Stimulated activated CD4-positive, alpha-beta T cell treated with anti-CD3 and anti-CD28 coated beads, Interleukin-2, amount 100 ng/mL, for 24 hours (primary cell): Measurements from ENCODE around the gene SFXN3.
"Not testable (repeated sequence)": the region's sequence is repeated elsewhere in the genome, so short reads cannot be mapped to it uniquely, and the experiment has no call there.

ENCODE experiments used
- DNase-seq, 2 donors: peaks; one replicate each; pipeline ENCODE4 v3.0.0-alpha.2; 2020

Gene SFXN3

DNA sequence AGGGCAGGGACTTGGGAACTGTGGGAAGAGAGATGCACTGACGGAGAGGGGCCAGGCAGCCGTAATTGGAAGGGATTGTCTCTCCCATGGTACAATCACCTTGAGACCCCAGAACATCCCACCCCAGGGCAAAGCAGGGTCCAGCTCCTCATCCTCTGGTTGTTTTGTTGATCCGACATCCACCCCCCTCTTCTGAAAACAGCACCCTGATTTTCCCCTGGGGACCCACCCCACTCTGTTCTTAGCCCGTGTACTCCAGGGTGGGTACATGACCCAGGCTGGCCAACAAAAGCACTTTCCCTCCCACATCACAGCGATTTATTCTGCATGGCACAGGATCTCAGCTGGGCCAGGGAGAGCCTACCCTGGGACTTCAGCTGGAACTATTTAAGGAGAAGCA, 14.2 kb upstream of the SFXN3 start:
- no peak for DNase-seq

DNA sequence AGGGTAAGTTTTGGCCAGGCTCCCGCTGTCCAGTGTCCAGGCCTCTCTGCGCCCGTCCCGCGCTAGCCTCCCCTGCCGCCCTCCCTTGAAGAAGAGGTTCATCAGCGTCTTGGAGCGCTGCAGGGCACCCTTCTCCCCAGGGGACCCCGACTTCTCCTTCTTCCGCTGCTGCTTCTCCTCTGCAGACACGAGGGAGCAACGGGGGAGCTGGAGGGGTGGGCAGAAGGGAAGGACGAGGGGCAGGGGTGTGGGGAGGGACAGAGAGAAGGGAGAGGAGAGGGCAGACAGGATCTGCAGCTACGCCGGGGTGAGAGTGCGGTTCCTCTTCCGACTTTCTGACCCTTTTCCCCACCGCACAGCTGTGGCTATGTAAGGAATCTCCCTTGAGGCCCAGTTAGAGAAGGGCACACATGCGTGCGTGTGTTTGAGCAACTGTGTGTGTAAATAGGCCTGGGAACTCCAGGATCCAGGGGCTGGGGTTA, 12.9 kb upstream of the SFXN3 start:
- no peak for DNase-seq

DNA sequence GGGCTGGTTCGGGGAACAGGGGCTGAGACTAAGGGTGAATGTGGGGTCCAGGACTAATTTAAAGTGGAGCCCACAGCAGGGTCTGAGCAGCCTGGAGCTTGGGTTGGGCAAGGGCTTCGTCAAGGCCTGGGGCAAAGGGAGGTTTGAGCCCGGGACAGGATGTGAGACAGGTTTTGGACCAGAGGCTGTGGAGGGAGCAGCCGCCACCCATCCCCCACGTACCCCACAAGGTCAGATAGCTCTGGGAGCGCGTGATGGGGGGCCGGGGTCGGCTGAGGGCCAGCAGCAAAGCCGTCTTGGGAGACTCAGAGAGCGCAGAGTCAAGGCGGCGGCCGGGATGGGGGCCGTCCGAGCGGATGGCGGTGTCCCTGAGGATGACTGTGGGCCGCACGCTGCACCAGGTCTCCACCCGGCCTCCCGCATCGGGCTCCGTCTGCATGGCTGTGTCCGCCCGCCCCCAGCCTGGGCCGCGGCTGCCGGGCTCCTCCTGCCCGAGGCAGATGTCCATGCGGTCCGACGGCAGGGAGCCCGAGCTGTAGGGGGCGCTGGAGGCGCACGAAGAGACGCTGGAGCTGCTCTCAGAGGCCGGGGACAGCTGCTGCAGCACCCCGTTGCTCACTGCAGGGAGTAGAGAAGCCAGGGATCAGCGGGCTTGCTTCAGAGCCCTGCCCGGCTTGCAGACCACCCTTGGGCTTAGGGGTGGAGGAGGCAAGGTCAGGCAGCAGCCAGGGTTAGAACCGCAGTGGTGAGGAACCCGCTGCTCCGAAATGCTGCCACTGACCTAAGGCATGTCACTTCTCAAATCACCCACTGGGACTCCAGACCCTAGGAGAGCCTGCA, 12.2 kb upstream of the SFXN3 start:
- DNase-seq = peak; percentile 79 to 90

DNA sequence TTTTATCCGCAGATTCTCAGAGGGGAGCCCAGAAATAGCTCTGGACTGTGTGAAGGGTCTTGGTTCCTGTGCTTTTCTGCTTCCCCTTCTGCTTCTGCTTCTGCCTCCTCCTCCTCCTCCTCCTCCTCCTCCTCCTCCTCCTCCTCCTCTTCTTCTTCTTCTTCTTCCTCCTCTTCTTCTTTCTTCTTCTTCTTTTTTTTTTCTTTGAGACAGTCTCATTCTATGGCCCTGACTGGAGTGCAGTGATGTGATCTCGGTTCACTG, 11.7 kb upstream of the SFXN3 start:
- no peak for DNase-seq

DNA sequence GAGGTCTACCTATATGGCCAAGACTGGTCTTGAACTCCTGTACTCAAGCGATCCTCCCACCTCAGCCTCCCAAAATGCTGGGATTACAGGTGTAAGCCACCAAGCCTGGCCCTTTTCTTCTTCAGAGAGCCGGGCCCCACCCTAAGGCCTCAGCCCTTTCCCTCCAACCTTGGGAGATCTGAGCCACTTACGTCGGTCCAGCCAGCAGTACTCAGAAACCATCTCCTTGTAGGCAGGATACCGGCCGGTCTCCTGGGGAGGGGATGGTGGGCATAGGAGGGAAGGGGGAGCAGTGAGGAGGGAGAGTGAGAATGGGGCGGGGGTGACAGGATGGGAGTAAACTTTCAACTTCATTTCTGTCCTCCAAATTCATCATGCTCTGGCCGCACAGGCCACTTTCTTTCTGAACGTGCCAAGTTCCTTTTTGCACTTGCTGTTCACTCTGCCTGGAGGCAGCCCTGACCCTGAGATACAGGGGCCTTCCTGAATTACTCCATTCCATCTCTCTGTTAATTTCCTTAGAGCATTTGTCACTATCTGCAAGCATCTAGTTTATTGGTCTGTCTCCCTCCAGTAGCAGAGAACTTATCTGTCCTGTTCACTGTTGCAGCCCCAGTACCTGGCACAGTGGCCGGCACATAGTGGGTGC, 10.5 kb upstream of the SFXN3 start:
- DNase-seq = no peak

DNA sequence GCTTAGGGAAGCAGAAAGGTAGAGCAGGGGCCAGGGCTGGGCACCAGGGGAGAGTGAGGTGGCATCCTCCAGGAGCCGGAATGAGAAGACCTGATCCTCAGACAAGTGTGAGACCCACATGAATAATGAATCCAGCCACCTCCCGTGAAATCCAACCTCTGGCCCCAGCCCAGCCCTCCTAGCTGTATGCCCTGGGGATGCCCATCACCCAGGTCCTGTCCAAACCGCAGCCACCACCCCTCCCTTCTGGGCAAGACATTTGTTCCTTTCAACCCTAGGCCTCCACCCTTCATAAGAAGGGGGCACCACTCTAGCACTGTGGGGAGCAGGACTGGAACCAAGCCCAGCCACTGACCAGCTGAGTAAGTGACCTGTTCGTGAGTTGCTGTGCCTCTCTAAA, 9.8 kb upstream of the SFXN3 start:
- DNase-seq = no peak

DNA sequence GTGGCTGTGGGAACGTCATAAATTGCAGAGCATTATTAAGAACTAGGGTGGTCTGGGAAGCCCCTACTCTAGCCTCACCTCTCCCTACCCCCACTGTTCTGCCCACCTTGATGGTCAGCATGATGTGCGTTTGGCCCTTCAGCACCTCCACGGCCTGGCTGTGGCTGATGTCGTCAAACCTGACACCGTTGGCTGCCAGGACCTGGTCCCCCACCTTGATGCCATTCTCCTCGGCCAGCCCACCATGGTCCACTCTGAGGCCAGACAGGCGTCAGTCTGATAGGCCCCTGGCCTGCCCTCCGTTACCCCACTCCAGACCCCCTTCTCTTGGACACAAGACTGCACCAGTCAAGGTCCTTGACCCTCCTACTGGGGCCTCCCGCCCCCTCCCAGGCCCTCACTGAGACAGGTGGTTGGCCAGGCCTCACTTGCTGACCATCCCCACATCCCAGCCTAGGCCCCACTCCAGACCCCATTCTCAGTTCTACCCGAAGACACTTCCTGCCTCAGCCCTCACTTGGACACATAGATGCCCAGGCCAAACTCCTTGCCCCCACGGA, 9.3 kb upstream of the SFXN3 start:
- DNase-seq = no peak

DNA sequence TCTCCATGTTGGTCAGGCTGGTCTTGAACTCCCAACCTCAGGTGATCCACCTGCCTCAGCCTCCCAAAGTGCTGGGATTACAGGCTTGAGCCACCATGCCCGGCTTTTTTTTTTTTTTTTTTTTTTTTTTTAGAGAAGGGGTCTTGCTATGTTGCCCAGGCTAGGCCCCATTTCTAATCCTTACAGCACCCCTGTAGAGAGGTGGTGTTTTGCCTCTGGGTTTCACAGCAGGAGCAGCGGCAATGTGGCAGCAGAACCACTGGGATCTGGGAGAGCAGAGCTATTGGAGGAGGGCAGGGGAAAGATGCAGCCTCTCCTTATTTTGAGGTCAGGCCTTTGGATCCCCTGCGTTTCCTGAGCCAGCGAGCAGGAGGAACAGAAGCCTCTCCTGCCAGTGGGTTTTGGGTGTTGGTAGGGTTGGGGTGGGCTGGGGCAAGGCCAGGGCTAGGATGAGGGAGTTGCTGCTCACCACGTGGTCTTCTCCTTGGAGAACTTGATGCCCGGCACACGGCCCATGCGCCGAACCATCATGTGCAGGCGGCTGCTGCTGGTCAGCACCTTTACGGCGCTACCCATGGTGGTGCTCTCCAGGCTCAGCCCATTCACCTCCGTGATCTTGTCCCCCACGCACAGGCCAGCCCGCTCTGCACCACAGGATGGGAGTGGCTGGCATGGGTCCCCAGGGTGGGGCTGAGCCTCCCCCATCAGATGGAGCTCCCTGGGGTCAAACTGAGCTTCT, 7.9 kb upstream of the SFXN3 start:
- DNase-seq = no peak

DNA sequence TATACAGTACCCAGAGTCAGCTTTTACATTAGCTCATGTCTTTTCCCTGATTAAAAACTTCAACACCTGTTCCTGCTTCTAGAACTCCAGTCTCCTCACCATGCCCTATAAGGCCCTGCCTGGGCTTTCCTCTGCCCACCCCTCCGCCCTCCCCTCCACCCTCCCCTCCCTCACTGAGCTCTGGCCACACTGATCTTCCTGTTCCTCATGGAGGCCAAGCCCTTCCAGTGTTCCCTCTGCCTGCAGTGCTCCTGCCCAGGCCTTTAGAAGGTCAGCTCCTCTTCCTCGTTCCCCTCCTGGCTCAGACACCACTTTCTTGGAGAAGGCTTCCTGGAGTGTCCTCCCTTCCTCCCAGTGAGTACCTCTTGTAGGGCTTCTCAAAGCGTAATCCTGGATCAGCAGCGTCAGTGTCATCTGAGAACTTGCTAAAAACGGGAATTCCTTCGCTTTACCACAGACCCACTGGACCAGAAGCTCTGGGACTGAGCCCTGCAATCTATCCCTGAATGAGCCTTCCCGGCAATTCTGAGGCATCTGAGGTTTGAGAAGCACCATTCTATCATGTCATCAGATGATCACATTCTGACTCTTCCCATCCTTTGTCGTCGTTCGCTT, 3.8 kb upstream of the SFXN3 start:
- DNase-seq = no peak

DNA sequence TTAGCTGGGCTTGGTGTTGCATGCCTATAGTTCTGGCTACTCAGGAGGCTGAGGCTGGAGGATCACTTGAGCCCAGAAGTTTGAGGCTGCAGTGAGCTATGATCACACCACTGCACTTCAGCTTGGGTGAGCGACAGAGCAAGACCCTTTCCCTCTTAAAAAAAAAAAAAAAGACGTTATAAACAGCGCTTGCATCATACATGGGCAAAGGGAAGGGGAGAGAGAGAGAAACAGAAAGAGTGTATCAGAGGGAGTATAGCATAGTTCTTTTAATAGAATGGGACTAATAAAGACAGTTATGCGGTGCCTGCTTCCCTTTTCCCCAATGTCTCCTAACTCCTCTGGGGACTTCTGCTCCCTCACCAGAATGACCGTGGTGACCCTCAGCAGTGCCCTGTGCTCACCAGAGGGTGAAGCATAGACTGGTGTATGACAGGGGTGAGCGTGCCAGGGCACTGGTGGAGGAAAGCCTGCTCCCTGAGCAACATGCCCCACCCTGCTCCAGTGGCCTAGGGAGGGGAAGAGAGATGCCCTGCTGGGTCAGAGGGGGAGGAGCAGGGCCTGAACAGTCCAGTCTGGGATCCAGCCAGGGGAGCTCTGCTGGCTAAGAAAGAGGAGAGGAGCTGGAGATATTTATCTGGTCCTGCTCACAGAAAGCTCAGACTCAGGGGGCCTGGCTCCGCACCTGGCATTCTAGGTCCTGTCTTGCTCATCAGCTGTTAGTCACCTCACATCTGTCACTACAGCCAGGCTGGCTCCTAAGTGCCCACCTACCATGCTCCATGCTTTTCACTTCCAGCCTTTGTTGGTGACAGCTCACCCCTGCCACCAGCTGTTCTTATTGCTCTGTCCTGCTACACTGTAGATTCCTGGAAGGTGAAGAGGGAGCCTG, 2.3 kb upstream of the SFXN3 start:
- no peak for DNase-seq

DNA sequence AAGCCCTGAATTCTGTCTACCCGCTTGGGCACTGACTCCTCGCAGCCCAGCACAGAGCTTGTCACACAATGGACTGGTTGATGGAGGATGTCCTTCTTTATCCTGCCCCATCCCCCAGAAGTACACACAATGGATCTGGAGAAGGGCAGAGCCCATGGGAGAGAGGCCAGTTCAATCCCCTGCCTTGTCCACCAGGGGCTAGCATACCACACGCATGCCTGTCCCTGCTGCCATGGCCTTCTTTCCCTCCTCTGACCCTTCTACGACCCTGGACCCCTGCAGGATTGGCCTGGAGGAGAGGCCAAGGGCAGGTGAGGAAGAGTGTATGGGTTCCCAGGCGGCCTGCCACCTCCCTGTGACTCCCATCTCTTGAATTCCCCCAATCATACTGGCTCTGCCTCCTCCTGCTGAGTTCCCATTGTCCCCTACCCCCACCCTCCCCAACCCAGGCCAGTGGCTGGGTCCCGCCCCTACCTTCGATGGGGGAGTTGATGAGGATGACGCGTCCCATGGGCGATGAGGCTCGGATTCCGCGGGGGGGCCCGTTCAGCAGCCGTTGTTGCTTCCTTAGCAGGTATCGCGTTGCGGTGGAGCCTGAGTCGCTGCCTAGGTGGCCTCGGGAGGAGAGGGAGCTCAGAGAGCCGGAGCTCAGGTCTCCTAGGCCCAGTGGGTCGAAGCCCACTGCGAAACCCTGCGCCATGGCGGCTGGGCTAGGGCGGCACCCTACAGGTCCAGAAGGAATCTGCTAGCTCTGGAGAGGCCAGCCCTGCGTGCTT, 1.3 kb upstream of the SFXN3 start:
- no peak for DNase-seq

DNA sequence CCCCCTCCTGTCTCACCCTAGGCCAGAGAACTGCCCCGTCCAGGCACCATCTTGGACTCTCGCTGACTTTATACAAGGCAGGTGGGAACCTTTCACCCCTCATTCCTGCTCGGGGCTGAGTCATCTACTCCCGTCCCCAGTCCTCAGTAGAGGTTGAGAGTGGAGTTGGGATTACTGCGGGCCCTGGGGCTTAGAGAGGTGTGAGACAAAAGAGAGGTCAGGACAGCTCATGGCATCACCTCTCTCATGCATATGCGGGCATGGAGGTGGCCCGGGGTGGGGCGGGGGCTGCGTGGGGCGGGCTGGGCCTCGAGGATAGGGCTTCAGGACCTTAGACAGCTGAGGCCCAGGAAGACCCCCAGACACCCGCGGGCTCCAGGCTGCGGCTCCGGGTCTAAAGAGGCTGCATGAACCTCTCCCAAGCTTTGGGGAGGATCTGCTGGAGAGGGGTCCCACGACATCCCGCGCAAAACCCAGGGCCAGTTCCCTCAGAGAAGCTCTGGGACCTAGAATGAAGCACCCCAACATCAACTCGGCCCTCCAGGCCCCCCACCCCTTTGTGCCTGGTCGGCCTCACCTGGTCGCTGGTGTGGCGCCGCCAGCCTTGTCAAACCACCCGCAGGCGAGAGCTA, 422 bp upstream of the SFXN3 start:
- DNase-seq = no peak

DNA sequence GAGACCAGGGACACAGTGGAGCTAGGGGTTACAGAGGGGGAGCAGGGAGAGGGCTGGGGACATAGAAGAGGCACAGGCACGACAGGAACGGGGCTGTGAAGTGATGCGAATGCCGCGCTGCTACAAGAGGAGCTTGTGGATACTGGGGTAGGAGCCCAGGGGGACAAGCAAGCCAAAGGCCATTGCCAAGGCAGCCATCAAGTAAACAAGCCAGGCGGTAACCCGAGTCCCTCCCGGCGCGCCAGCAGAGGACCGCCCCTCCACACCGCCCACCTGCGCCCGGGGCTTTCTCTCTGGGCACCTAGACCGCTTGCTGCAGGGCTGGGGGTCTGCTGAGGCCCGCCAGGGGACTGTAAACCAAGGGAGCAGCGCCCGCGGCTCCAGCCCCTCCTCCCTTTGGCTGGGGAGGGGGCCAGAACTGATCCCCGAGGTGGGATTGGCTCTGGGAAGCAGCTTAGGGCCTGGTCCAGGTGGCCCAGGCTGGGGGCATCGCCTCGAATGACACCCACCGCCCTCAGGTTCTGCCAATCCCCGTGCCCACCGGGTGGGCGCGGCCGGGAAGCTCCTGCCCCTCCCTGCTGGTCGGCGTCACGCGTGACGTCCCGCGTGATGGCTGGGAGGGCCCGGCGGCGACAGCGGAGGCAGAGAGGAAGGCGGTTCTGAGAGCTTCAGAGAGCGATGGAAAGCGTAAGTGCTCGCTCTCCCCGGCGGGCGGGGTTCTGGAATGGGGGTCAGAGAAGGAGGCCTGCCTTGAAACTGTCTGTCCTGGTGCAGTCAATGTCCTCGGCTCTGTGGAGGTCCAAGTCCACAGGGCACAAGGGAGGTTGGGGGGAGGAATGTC, 982 bp downstream of the SFXN3 start:
- DNase-seq = peak; percentile 74 to 78

DNA sequence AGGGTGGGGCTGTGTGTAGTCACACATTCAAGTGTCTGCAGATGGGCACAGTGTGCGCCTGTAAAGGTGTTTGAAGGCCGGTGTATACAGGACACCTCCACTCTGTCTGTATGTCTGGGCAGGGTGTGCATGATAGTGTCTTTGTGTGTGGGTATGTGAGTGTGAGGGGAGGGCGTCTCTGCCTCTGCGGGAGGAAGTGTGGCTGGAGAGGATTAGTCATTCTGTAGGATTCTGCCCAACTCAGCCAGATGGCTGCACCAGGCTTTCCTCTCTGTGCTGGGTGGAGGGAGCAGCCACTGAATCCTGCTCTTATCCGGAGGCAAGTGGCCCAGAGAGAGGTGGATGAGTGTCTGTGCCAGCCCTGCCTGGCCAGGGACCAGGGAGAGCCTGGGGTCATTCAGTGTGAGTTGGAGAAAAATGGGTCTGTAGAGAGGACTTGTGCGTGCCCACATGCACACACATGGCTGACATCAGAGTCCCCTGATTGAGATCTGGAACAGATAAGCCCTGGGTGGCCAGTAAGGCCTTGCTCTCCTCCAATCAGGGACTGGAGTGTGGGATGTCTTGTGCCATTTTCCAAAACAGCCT, 1.7 kb downstream of the SFXN3 start:
- peak; percentile 57 to 65 for DNase-seq

DNA sequence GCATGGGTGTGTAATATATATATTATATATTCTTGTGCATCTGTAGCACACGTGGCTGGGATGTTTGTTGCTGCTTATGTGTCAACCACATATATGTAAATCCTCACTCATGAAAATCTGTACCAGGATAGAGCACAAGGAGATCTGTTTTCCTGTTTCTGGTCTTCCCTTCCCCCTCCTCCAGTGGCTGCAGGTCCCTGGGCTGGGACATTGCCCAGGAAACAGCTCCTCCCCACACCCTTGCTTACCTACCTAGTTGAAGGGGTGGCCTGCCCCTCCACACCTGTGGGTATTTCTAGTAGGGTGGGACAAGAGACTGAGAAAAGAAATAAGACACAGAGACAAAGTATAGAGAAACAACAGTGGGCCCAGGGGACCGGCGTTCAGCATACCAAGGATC, 2.2 kb downstream of the SFXN3 start:
- no peak for DNase-seq

DNA sequence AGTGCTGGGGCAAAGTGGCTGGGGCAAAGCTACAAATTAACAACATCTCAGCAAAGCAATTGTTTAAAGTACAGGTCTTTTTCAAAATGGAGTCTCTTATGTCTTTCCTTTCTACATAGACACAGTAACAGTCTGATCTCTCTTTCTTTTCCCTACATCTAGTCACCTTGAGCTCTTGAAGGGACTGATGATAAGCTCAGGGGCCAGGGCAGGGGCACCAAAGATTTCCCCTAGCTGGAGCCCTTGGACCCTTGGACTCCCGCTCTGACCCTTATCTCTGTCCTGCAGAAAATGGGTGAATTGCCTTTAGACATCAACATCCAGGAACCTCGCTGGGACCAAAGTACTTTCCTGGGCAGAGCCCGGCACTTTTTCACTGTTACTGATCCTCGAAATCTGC, 3.4 kb downstream of the SFXN3 start:
- not testable (repeated sequence) for DNase-seq

DNA sequence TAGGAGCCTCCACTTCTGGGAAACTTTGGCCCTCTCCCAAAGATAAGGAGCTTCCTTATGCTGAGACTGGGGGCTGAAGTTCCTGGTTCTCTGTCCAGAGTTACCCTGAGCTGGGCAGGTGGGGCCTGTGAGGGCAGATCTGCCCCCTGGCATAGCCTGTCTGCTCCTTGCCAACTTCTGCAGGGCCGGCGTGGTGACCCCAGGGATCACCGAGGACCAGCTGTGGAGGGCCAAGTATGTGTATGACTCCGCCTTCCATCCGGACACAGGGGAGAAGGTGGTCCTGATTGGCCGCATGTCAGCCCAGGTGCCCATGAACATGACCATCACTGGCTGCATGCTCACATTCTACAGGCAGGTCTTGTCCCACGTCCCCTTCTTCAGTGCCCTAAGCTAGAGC, 4.3 kb downstream of the SFXN3 start:
- DNase-seq = no peak

DNA sequence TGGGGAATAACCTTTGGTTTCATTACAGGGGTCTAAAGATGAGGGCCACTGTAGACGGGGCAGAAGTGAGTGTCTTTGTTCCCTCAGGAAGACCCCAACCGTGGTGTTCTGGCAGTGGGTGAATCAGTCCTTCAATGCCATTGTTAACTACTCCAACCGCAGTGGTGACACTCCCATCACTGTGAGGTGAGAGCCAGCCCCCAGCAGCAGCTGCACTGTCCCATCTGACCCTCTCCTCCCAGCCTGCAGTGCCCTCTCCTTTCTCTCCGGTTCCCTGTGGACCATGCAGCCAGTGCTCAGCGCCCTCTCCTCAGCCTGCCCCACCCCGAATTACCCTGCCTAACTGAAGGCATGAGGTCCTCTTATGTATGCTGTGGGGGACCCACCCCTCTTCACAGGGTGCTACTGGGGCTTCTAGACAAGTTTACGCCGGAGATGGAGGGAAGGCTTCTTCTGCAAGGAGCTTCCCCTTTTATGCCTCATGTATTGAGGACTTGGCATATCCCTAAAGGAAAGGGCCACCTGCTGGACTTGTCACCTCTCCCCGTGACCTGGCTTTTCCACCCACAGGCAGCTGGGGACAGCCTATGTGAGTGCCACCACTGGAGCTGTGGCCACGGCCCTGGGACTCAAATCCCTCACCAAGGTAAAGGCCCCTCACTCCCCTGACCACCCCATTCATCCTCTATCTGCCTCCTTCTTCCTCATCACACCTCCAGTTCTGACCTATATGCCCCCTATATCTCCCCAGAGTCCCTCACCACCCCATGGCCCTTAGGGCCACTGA, 5.1 kb downstream of the SFXN3 start:
- no peak for DNase-seq

DNA sequence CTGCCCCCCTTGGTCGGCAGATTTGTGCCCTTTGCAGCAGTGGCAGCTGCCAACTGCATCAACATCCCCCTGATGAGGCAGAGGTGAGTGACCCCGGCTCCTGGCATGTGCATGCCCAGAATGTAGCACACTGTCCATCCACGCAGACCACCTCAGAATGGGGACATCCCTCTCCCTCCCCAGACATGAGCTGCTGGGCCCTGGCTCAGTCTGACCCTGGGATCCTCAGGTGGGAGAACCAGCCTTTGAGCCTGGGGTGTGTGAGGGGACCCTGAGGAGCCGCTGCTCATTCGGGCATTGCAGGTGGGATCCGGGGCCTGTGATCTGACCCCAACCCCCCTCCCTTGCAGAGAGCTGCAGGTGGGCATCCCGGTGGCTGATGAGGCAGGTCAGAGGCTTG, 5.7 kb downstream of the SFXN3 start:
- DNase-seq = no peak
